ENCODE data around the gene CTDSPL2.
"Not testable (repeated sequence)": the region's sequence is repeated elsewhere in the genome, so short reads cannot be mapped to it uniquely, and the experiment has no call there.

CTDSPL2 gene

DNA sequence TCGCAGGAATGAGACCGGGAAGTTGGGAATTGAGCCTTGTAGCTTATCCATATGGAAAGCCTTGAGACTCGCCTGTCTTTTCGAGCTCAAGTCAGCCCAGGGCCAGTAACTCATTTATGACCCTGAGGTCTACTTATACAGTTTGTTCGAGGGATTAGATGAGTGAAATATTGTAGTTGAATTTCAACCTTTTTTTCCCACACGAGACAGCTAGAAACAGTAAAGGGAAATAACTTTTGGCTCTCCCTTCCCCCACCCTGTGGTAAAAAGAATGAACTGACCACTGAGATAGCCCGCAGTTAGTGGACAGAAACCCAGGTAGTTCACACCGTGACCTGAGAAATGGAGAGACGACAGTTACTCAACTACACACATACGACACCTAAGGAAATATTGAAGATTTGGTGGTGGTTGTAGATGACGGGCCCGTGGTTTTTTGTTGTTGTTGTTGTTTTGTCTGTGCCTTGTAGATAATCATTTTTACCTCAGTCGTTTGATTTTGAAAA lies 110.4 kb downstream of the CTDSPL2 start:
- TF ChIP-seq POLR2A (IDR thresholded peaks at IDR 0.05; ENCODE audit: low read depth, low read length), result no peak
- no peak for DNase-seq (ENCODE audit: insufficient read length, low spot score)
- FAIRE-seq, result peak; percentile 38

DNA sequence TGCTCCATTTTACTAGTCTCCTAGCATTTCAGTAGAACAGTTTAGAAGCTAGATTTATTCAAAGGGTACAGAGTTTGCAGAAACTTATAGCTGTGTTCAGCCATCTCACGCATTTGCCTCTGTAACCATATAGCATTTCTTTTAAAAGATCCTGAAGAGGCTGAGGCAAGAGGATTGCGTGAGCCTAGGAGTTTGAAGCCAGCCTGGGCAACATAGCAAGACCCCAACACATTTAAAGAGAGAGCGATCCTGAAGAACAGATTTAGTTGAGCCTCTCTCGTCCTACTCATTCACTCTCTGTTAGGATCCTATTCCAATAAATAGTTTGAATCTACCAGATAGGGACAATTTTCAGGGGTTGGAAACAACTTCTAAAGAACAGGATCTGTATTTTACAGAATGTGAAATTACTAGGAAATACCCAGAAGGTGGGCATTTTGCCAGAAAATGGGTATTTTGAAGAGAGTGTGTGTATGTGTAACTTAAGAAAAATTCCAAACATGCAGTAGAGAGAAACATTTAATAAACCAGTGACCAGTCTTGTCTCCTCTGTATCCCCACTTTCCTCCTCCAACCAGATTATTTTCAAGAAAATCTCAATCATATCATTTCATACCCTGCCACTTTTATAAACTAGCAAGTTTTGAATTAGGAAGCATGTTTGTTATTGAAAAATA lies 114.0 kb downstream of the CTDSPL2 start:
- FAIRE-seq (peak; percentile 45), DNase-seq (ENCODE audit: insufficient read length, low spot score) (peak; percentile 26)
- no peak for TF ChIP-seq POLR2A (IDR thresholded peaks at IDR 0.05; ENCODE audit: low read depth, low read length)

DNA sequence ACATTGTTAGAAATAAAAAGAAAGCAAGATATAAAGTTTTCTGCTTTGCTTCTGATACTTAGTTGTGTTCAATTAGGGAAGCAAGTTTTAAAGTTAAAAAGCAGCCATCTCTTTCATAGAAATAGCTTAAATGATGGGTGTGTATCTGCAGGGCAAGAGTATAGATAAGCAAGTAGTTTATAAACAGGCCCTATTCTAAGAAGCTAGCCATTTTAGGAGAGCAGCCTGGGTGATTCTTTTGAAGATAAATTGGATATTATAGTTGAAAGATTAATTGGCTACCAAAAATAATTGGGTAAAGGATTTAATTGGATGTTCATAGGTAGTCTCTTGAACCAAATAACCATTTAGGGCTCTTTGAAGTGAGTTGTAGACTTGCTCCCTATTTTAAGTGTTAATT lies 115.2 kb downstream of the CTDSPL2 start:
- no peak for DNase-seq (ENCODE audit: insufficient read length, low spot score)
- no peak for FAIRE-seq
- no peak for TF ChIP-seq POLR2A (IDR thresholded peaks at IDR 0.05; ENCODE audit: low read depth, low read length)

DNA sequence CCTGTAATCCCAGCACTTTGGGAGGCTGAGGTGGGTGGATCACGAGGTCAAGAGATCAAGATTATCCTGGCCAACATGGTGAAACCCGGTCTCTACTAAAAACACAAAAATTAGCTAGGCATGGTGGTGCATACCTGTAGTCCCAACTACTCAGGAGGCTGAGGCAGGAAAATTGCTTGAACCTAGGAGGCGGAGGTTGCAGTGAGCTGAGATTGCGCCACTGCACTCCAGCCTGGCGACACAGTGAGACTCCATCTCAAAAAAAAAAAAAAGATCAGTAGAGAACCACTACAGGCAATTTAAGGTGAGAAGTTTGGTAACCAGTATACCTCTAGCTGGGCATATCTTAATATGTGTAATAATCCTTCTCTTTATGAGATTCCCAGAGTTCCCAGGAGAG lies 117.3 kb downstream of the CTDSPL2 start:
- not testable (repeated sequence) for DNase-seq (ENCODE audit: insufficient read length, low spot score)

DNA sequence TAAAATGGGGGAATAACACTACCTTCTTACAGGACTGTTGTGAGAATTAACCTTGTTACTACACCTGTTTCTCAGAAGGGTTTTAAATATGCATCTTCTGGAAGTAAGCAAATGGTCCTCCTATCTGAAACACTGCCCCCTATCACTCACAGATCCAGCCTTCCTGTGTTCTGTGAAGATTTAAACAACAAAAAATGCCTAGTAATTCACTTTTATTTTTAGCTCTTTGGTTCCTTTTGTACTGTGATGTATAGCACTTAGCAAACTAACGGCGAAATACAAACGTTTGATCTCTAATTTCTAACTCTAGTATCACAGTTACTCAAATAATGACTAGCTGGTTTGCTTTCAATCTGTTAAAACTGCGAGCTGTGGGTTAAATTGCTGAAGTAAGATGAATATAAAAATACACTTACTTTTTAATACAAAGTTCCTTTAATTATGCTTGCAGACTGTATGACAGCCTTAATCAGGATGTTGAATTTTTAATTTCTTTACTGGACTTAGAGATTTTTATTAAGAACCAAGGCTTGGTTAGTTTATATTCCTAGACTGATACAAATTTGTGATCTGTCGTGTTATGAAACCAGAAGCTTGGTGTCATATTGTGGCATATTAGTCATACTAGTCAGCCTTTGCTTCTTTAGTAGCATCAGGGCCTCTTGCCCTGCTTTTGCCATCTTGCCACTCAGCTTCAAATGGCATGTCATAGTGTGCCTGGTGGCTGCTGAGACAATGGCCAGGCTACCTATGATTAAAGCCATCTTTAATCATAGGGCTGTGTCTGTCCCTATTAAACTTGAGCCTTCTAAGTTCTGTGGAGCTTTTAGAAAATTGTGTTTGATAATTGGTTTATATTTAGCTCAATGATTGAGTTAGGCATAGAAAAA lies 118.7 kb downstream of the CTDSPL2 start:
- no peak for DNase-seq (ENCODE audit: insufficient read length, low spot score)
- TF ChIP-seq POLR2A (IDR thresholded peaks at IDR 0.05; ENCODE audit: low read depth, low read length), result no peak
- FAIRE-seq, result peak; percentile 90

More for the DNA sequence above, 117.3 kb downstream of the CTDSPL2 start:
- FAIRE-seq, result not testable (repeated sequence)

DNA sequence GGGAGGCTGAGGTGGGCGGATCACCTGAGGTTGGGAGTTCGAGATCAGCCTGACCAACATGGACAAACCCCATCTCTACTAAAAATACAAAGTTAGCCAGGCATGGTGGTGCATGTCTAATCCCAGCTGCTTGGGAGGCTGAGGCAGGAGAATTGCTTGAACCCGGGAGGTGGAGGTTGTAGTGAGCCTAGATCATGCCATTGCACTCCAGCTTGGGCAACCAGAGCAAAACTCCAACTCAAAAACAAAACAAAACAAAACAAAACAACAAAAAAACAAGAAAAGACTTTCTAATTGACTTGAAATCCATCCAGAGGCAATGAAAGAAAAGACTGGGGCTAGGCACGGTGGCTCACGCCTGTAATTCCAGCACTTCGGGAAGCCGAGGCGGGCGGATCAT lies 121.7 kb downstream of the CTDSPL2 start:
- FAIRE-seq; DNase-seq (ENCODE audit: insufficient read length, low spot score): not testable (repeated sequence)

DNA sequence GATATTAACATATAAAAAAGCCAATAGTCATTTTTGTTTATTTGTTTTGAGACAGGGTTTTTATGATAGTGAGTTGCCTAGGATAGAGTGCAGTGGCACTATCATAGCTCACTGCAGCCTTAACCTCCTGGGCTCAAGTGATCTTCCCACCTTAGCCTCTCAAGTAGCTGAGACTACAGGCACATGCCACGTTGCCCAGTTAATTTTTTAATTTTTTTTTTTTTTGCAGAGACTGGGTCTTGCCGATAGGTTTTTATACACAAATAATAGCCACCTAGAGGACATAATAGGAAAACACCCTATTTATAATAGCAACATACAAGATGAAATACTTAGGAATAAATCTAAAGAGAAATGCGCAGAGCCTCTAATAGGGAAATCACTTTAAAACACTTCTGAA lies 122.8 kb downstream of the CTDSPL2 start:
- DNase-seq (ENCODE audit: insufficient read length, low spot score), result no peak
- FAIRE-seq, result no peak
- TF ChIP-seq POLR2A (IDR thresholded peaks at IDR 0.05; ENCODE audit: low read depth, low read length), result no peak

DNA sequence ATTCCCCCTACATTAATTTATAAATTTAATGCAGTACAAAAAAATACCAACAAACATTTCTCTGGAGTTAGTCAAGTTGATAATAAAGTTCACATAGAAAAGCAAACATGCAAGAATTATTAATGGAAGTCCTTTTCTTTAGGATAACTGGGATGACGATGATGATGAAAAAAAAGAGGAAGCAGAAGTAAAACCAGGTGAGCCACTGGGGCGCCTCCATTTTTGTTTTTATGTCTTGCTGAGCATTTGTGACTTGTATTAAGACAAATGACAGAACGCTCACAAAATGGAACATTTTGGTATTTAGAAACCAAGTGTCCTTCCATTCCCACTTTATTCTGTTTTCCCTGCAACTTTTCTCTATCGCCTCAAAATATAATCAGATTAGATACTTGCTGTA lies 123.3 kb downstream of the CTDSPL2 start:
- DNase-seq (ENCODE audit: insufficient read length, low spot score) (no peak), FAIRE-seq (no peak)
- TF ChIP-seq POLR2A (IDR thresholded peaks at IDR 0.05; ENCODE audit: low read depth, low read length), result no peak

DNA sequence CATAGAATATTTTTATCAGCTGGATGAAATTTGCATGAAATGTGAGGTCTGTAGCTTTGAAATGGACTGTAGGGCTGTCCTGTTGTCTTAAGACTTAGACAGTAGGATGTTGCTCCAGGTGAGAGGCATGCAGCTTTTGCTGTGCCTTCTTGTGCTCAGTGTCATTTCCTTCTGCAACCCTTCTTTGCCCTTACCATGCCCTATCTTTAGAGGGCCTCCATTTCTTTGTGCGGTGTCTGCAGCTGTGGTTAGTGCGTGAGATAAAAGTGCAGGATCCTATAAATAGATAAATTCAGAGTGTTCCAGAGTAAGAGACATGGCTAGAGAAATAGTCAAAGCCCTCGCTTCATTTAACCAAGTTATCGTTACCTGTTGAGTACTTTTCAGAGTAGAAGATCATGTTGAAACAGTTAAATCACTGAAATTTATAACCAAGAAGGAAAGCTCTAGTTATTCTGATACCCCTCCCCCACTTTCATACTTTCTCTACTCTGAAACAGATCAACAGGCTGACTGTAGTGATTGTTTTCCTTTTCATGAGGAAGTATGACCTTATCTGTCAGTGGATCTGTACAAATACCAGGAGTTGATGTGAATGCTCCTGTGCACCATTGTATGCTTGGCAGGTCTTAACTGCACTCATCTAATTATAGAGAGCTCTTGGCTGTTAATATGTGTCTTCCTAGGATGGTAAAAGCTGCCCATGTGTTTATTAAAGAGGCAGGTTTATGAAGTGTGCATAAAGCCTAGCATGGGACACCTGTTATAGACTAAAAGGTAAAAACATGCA lies 127.7 kb downstream of the CTDSPL2 start:
- no peak for TF ChIP-seq POLR2A (IDR thresholded peaks at IDR 0.05; ENCODE audit: low read depth, low read length)
- DNase-seq (ENCODE audit: insufficient read length, low spot score) (no peak), FAIRE-seq (no peak)

DNA sequence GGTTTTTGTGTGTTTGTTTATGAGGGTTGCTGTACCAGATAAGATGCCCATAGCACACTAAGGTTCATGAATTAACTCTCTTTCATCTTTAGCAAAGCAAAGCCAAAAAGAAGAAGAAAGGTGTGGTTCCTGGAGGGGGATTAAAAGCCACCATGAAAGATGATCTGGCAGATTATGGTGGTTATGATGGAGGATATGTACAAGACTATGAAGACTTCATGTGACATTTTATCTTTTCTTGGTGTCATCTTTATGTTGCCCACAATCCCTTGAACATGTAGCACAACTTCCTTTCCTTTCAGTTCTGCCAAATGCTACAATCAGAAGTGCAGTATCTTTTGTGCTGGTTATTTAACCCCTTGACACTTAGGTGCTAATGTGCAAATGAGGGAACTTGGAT lies 133.5 kb downstream of the CTDSPL2 start:
- not testable (repeated sequence) for DNase-seq (ENCODE audit: insufficient read length, low spot score)
- peak; percentile 50 for FAIRE-seq

DNA sequence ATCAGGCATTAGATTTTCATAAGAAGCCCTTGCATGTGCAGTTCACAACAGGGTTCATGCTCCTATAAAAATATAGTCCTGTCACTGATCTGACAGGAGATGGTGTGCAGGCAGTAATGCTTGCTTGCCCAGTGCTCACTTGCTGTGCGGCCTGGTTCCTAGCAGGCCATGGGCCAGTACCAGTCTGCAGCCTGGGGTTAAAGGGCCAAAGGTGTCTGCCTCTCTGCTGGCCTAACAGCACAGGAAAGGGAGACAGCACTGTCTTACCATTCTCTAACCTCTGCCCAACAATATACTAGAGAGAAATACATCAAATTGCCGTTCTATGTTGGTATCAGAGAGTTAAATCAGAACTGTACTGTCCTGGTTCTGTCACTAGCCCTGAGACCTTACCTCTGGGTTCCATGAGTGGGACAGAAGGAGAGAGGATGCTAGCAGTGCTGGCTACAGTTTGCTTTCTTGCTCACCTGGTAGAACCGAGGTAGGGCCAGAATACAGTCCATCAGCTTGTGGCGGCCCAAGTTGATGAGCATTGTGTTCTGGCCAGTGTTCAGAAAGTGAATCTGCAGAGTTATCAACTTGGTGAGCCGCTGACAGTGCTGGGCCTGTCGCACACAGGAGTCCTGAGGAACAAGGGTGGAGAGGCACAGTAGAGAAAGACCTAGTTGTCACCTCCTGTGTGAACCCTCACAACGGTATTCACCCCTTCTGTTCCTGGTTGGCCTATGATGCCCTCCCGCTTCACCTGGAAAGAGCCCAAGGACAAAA lies 138.1 kb downstream of the CTDSPL2 start:
- no peak for TF ChIP-seq POLR2A (IDR thresholded peaks at IDR 0.05; ENCODE audit: low read depth, low read length)
- DNase-seq (ENCODE audit: insufficient read length, low spot score), result no peak
- no peak for FAIRE-seq

DNA sequence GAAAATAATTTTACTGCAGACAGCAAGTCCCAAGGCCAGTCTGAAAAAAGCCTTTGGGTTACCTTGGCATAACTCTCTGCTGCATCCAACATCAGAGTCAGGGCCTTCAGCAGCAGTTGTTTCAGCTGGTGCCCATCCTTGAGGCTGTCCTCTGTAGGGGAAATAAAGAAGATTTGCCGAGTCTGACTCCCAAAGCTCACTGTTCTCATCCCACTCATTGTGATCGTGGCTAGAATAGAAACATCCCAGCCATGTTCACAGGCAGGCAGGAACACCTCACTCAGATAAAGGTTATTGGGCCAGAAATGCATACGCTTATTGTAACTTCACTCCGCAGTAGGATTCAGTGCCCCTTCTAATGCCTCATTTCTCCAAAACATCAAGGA lies 138.7 kb downstream of the CTDSPL2 start:
- FAIRE-seq, result no peak
- no peak for TF ChIP-seq POLR2A (IDR thresholded peaks at IDR 0.05; ENCODE audit: low read depth, low read length)
- DNase-seq (ENCODE audit: insufficient read length, low spot score), result no peak

DNA sequence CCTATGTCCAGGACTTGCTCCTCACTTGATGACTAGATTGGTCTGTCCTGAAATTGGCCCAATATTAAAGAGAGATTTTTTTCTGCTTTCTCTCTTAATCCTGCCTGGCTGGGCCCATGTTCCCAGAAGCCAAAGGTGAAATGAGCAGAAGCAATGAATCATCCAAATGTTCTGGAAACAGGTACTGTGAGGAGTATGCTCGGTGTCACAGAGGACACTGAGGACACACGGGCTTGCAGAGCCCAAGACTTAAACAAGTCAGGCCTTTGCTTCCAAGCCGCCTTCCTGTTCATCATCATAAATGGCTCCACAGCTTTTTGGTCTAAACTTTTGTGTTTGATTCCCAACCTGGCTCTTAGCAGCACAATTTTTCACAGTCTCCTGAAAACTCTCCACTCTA lies 140.9 kb downstream of the CTDSPL2 start:
- no peak for TF ChIP-seq POLR2A (IDR thresholded peaks at IDR 0.05; ENCODE audit: low read depth, low read length)
- FAIRE-seq (no peak), DNase-seq (ENCODE audit: insufficient read length, low spot score) (no peak)
